Skin of body (tissue), 2 donors: ENCODE measurements around the gene SLC22A17. TPM values are rescaled to one million over a fixed set of nuclear protein-coding genes. Genes with fewer than 3 reads are reported as not detected.

Source experiments
- DNase-seq: peaks from one replicate; lab custom pipeline; 2025; lab: John Stamatoyannopoulos, UW
- total RNA-seq: library from RNA; depleted of rRNA; stranded (reverse); fragments of >200 nt; gene quantifications from one replicate; pipeline ENCODE4 v1.2.3, GENCODE V29; 2014

The SLC22A17 gene
- total RNA-seq, 1 donor from 2014 or later = 13.1 TPM

- DNase-seq = no peak
Measured at GRCh38 chr14:23382276-23382675, 29.6 kb upstream of the SLC22A17 start.

- DNase-seq = no peak
Measured at GRCh38 chr14:23381871-23382270, 29.2 kb upstream of the SLC22A17 start.

- no peak for DNase-seq
Measured at GRCh38 chr14:23380976-23381375, 28.3 kb upstream of the SLC22A17 start.

- no peak for DNase-seq
Measured at GRCh38 chr14:23380197-23380914, 27.7 kb upstream of the SLC22A17 start.

DNA sequence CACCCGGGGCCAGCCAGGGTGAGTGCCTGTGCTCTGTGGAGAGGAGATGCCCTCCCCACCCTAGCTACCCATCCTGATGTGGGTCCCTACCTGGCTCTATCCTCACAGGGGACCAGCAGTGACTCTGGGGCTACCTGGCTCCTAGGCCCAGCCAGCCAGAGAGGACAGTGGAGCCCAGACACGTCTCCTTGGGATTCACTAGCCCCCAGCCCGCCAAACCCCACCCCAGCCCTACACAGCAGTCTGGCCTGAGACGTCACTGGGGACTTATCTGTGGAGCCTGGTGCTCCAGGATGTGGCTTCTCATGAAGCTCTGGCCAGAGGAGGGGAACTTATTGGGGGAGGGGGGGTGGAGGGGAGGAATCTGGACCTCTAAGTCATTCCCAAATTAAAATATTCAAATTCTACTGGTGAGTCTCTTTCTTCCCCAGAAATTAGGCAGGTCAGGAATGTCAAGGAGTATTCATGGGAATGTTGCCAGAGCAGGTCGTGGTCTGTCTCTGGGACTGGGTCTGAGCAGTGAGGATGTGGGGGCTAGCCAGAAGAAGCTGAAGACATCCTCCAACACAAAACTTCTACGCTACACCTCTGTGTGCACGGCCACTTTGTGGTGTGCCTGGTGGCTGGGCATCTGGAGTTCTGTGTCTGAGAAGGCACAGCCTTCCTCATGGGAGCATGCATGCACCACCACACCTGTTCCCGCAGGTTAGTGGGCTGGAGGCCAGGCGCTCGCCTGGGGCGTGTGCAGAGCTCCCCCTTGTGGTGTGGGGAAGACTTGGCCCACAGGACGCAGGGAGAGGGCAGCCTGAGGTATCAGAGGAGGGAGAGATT lies 26.9 kb upstream of the SLC22A17 start:
- no peak for DNase-seq

GRCh38 chr14:23378612-23379220 lies 26.0 kb upstream of the SLC22A17 start:
- no peak for DNase-seq

- DNase-seq = no peak
Measured at GRCh38 chr14:23377573-23378563, 25.2 kb upstream of the SLC22A17 start.

DNA sequence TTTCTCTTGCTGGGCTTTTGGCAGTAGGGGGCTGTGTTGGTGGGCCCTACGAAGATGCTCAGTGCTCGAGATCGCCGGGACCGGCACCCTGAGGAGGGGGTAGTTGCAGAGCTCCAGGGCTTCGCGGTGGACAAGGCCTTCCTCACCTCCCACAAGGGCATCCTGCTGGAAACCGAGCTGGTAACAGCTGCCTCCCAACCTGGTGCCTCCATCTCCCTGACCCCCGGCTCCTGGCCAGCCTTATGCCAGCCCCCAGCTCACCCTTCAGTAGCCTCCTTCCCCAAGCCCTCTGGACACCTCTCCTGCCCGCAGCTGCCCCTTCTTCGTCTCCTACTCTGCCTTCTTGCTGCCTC lies 24.5 kb upstream of the SLC22A17 start:
- DNase-seq = no peak

GRCh38 chr14:23376482-23377197 lies 24.0 kb upstream of the SLC22A17 start, which contains the start of gene CMTM5:
TSS of gene CMTM5 (plus strand) at chr14:23377046. CDS start at chr14:23377252, 206 bp downstream.
- DNase-seq = peak; percentile 26

- DNase-seq = no peak
Measured at GRCh38 chr14:23375527-23376251, 23.0 kb upstream of the SLC22A17 start.

DNA sequence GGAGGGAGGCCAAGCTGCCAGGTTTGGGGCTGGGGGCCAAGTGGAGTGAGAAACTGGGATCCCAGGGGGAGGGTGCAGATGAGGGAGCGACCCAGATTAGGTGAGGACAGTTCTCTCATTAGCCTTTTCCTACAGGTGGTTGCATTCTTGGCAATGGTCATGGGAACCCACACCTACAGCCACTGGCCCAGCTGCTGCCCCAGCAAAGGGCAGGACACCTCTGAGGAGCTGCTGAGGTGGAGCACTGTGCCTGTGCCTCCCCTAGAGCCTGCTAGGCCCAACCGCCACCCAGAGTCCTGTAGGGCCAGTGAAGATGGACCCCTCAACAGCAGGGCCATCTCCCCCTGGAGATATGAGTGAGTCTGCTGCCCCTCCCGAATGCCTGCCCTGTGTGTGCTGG lies 20.4 kb upstream of the SLC22A17 start:
- DNase-seq = no peak

GRCh38 chr14:23372509-23372908 lies 19.8 kb upstream of the SLC22A17 start, which contains the start of gene IL25:
TSS of gene IL25 (plus strand) at chr14:23372809.
- no peak for DNase-seq

- no peak for DNase-seq
Measured at GRCh38 chr14:23371865-23372264, 19.2 kb upstream of the SLC22A17 start.

DNA sequence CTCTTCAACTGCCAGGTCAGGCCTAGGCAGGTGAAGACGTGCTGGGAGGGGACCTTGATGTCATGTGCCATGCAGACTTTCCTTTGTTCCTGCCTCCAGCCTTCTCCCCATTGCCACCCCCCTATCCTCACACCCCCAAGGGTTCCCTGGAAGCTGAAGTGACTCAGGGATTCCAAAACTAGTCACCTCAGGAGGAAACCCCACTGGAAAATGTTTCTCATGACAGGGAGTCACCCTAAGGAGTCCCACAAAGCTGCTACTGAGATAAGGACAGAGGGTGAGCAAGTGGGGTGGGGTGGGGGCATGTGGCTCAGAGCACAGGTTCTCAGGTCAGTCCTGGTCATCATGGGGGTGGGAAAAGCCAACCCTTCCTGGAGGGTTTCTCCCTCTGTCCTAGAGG lies 17.5 kb upstream of the SLC22A17 start:
- DNase-seq = no peak

- peak; percentile 90 for DNase-seq
Measured at GRCh38 chr14:23366426-23366921, 13.8 kb upstream of the SLC22A17 start.

DNA sequence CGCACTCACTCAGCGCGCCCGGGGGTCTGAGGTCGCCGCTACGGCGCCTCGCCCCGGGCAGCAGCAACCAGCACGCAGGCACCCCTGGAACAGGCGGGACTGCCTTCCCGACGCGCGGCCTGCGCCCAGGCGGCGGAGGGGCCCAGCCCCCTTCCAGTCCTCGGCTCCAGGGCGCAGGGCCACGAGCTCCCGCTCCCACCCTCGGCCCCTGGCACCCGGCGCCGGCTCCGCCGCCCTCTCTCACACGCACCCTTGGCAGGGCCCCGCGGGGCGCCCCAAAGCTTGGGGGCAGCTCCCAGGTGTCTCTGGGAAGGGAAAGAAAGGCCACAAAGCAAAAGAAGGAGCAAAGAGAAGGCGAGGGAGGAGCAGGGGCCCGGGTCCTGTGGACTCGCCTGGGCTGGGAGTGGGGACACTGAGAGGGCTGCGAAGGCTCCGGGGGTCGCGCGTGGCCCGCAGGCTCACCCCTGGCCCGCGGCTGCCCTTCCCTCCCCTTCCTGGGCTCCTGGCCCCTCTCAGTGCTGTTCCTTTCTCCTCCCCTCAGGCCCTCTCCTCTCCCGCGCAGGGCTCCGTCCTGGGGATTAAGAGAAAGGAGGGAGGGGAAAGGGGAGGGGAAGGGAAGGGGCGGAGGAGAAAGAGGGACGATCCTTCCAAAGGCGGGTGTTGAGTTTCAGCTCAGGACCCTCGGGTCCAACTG lies 13.2 kb upstream of the SLC22A17 start:
- peak; percentile 90 for DNase-seq

DNA sequence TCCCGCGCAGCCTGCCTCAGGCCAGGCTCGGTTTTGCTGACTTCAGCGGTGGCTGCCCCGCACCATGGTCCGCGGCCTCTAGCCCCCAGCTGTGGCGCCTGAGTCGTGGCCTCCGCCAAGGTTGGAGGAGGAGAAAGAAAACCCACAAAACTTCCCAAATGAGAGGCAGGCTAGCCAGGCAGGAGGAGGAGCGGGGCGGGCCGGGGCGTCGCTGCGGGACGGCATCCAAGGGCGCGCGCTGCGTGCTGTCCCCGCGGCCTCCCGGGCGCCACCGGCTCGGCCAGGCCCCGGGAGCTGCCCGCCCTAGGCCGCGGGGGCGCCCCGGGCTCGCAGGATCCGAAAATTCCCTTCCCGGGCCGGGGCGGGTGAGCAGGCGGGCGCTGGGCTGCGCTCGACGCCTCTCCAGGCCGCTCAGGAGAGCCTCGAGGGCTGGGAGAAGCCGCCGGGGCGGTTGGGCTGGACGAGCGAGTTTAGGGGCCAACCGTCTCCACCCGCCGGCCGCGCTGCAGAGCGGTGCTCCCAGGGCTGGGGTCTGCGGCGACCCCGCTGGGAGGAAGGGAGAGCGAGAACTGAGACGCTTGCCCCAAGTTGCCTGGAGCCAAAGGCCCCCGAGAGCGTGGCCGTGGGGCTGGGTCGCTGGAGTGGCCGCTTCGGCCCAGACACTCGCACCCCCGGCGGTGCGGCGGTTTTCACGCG lies 12.5 kb upstream of the SLC22A17 start, which contains the start of gene EFS:
Gene EFS, minus strand, starts transcription at position 137 of the 696 bp plus-strand sequence. CDS start 147 bp downstream, outside the sequence.
- DNase-seq = peak; percentile 24
